Stimulated activated CD8-positive, alpha-beta memory T cell treated with anti-CD3 and anti-CD28 coated beads, Interleukin-15, amount 100 ng/mL, for 48 hours (primary cell): ENCODE results near the gene STAG1.
"Not testable (repeated sequence)": the region's sequence is repeated elsewhere in the genome, so short reads cannot be mapped to it uniquely, and the experiment has no call there.

Source experiments
- DNase-seq, 2 donors: peaks; one replicate each; pipeline ENCODE4 v3.0.0-alpha.2; 2020; ENCODE audit warnings: low read depth in 2 of 2

The STAG1 gene

GRCh38 chr3:136512381-136512780 is 239.8 kb downstream of the STAG1 start:
- no peak for DNase-seq

GRCh38 chr3:136505676-136506075 is 246.5 kb downstream of the STAG1 start:
- DNase-seq = no peak

- DNase-seq = no peak
Measured at GRCh38 chr3:136503056-136503455, 249.1 kb downstream of the STAG1 start.

DNA sequence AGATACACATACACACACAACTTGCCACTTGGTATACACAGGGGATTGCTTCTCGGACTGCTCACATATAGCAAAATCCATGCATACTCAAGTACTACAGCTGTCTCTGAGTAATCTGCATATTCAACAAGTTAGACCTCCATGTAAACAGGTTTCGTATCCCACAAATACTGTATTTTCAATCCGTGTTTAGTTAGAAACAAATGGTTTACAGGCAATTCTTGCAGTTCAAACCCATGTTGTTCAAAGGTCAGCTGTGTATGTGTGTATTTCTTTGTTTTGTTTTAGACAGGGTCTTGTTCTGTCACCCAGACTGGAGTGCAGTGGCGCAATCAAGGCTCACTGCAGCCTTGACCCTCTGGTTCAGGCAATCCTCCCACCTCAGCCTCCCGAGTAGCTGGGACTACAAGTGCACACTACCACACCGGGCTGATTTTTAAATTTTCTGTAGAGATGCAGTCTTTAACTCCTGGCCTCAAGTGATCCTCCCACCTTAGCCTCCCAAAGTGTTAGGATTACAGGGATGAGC is 253.2 kb downstream of the STAG1 start:
- no peak for DNase-seq

- DNase-seq = no peak
Measured at GRCh38 chr3:136495213-136495612, 257.0 kb downstream of the STAG1 start.

DNA sequence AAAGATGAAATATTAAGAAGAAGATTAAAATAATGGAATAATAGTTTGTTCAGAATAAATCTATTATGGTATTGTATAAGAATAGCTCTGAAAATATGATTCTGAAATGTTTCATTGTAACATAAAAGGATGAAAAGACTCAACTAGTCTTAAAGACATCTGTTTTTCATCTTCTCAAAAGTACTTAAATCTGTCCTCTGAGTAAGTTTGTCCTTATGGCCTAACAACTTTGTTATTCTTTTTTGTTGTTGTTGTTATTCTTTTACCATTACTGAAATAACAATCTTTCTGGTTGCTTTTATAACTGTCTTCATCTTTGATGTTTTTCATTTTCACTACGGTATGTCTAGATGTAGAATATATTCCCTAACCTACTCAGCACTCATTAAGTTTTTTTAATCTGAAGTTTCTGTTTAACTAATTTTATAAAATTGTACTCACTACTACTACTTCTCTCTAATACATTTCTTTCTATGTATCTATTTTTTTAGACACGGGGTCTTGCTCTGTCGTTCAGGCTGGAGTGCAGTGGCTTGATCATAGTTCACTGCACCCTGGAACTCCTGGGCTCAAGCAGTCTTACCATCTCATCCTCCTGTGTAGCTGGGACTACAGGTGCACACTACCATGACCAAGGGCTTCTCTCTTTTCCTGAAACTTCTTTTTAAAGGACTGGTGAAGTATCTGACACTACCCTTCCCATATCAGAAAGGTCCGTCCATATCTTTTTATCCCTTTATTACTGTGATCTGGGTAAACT is 261.4 kb downstream of the STAG1 start:
- no peak for DNase-seq

- no peak for DNase-seq
Measured at GRCh38 chr3:136485777-136486176, 266.4 kb downstream of the STAG1 start.

GRCh38 chr3:136476280-136476679 is 275.9 kb downstream of the STAG1 start:
- DNase-seq = no peak

DNA sequence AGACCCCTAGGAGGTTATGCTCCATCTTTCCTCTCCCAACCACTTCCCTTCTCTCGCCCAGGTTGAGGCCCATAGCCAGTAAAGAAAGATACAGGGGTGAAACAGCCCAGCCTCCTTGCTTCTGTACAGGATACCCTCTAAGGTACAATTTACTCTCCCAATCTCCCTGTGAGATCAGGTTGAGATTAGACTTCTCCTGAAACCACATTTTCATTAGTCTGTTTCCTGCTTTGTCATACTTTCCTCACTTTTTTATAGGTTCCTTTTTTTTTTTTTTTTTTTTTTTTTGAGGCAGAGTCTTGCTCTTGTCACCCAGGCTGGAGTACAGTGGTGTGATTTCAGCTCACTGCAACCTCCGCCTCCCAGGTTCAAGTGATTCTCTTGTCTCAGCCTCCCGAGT is 277.3 kb downstream of the STAG1 start:
- not testable (repeated sequence) for DNase-seq

GRCh38 chr3:136473716-136474326 is 278.4 kb downstream of the STAG1 start:
- DNase-seq = no peak

DNA sequence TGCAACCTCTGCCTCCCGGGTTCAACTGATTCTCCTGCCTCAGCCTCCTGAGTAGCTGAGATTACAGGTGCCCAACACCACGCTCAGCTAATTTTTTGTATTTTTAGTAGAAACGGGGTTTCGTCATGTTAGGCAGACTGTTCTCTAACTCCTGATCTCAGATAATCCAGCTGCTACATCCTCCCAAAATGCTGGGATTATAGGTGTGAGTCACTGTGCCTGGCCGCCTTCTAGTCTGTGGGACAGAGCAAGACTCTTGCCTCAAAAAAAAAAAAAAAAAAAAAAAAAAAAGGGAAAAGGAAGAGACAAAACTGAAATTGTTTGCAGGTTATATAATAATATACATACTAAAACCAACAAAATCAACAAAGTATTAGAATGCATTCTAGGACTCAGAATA is 286.9 kb downstream of the STAG1 start:
- DNase-seq = no peak

DNA sequence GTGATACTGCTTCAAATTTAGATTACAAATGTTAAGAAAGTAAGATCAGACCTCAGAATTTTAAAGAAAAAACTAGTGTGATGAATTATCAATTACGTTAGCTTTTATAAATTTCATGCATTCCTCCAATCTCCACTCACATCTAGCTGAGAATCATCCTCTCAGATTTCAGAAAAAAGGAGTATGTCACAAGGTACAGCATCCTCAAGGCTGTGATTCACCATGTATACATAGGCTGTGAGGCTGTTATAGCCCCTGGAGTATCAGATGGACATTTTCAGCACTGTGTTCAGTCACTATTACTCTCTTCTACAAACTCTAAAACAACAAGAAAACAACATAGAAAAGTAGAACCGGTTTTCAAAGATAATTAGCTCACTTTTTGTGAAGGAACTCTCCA is 287.7 kb downstream of the STAG1 start:
- no peak for DNase-seq

DNA sequence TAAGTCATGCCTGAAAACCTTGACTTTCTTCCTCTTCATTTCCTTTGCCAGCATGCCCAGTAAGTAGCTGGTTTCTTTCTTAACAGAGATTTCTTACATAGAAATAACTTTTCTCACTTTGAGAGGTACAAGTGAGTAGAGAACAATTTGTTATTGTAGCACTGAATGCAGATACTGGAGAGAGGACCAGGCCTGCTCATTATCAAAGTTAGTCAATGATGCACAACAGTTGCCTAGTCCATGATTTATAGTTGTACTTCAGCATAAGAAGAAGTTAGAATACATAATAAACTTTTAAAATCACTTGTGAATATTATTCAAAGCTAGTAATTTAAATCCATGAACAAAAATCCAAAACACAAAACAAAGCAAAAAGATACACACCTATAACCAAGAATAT is 289.0 kb downstream of the STAG1 start:
- DNase-seq = no peak

GRCh38 chr3:136457793-136458192 is 294.4 kb downstream of the STAG1 start:
- no peak for DNase-seq

DNA sequence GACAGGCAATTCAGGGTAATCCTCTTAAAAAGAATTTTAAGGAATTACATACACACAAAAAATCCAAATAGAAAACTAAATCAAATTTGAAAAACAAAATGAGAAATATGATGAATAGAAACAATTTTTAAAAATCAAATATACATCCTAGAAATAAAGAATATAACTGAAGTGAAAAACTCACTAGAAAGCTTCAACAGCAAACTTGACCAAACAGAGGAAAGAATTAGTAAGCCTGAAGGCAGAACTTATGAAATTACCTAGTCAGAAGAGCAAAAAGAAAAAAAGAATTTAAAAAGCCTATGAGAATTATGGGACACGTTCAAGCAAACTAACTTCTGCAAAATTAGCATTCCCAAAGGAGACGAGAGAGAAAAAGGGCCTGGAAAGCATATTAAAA is 296.0 kb downstream of the STAG1 start:
- no peak for DNase-seq

GRCh38 chr3:136444581-136444980 is 307.6 kb downstream of the STAG1 start:
- DNase-seq = no peak

DNA sequence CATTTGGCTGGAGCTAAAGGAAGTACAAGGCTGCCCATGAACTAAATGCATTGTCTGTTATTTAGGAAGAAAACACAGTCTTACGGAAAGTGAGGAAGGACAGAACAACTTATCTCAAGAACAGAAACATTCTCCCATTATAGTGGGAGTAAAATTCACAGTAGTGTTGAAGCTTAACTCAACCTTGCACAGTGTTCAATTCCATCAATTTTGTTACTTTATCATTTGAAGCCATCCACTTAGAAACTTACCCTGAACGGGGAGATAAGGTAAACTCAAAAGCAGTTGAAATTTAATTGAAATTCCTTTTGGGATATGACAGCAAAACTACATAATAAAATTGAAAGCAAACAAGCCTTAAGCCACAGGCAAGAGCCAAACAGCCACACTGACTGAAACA is 315.1 kb downstream of the STAG1 start:
- no peak for DNase-seq

- no peak for DNase-seq
Measured at GRCh38 chr3:136434429-136434828, 317.7 kb downstream of the STAG1 start.

- no peak for DNase-seq
Measured at GRCh38 chr3:136432685-136433084, 319.5 kb downstream of the STAG1 start.

DNA sequence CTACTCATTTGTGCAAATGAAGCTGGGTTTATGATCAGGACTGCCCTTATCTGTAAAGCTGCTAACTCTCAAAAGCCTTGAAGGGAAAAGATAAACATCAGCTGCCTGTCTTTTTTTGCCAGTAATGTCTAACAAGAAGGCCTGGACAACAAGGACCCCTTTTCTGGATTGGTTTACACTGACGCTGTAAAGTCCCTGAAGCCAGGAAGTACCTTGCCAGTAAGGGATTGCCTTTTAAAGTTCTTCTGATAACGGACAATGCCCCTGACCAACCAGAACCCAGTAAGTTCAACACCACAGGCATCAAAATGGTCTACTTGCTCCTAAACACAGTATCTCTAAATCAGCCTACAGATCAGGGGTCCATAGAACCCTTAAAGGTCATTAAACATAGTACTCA is 324.0 kb downstream of the STAG1 start:
- DNase-seq = no peak

GRCh38 chr3:136427236-136427635 is 324.9 kb downstream of the STAG1 start:
- DNase-seq = no peak

- DNase-seq = no peak
Measured at GRCh38 chr3:136414476-136414875, 337.7 kb downstream of the STAG1 start.

DNA sequence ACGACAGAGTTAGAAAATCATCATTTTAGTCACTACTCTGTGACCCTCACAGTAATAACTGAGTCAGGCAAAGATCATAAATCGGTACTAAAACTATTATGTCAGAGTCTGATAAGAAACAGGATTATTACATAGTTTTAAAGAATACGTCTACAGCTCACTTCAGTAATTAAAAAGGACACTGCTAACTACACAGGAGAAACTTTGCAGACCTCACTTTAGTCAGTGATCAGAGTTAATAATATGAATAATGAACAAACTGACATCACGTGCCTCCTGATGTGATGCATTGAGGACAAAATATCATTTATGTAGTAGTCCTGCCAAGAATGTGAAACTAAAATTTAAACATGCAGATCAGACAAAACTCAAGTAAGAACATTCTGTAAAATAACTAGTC is 339.9 kb downstream of the STAG1 start:
- DNase-seq = no peak
